Activated CD4-positive, alpha-beta T cell treated with anti-CD3 and anti-CD28 coated beads, Interleukin-2, amount 10 ng/mL, durations not matched to agents 24 days and 14 days (primary cell): ENCODE data around the gene PLIN1. TPM values are rescaled to one million over a fixed set of nuclear protein-coding genes. Genes with fewer than 3 reads are reported as not detected.

Experiments
- DNase-seq: peaks from one replicate; pipeline ENCODE4 v3.0.0; 2022
- H3K27ac Mint-ChIP-seq: one replicate; pipeline ENCODE4 v1.8.0; 2022; ENCODE audit warnings: mild to moderate bottlenecking, mixed read lengths
- H3K27me3 Mint-ChIP-seq: one replicate; pipeline ENCODE4 v1.8.0; 2022; ENCODE audit warnings: mixed read lengths
- H3K36me3 Mint-ChIP-seq: one replicate; pipeline ENCODE4 v1.8.0; 2022; ENCODE audit warnings: low read depth, mild to moderate bottlenecking, mixed read lengths
- H3K4me1 Mint-ChIP-seq: one replicate; pipeline ENCODE4 v1.8.0; 2021; ENCODE audit warnings: mixed read lengths
- H3K4me3 Mint-ChIP-seq: one replicate; pipeline ENCODE4 v1.8.0; 2022; ENCODE audit warnings: mild to moderate bottlenecking, moderate library complexity, mixed read lengths
- H3K9me3 Mint-ChIP-seq: one replicate; pipeline ENCODE4 v1.8.0; 2021; ENCODE audit warnings: mixed read lengths
- intact Hi-C: fragments of 100-400 bp; cut with micrococcal nuclease; formaldehyde crosslinking; loops from one replicate; pipeline ENCODE4 v1.15.1; 2023
- total RNA-seq: library from RNA; stranded (reverse); gene quantifications from 2 replicates; pipeline ENCODE4 v1.2.3, GENCODE V29; 2022

Gene PLIN1
- total RNA-seq, 1 donor from 2014 or later = 0.14 TPM

- intact Hi-C loops = no loop called here
- DNase-seq = no peak
Observed at GRCh38 chr15:89685995-89686394, 6.8 kb upstream of the PLIN1 start.

GRCh38 chr15:89681146-89681545 lies 2.0 kb upstream of the PLIN1 start:
- no peaks in the 10 kb centered on the region for H3K36me3 Mint-ChIP-seq
- intact Hi-C loops = no loop called here
- no peak for DNase-seq
- peaks cover 10% of the 10 kb centered on the region for H3K27me3 Mint-ChIP-seq
- H3K4me3 Mint-ChIP-seq = no peak overlapping the region
- H3K27ac Mint-ChIP-seq = no peak overlapping the region
- no peaks in the 10 kb centered on the region for H3K9me3 Mint-ChIP-seq
- H3K4me1 Mint-ChIP-seq = no peaks in the 10 kb centered on the region

More at GRCh38 chr15:89685995-89686394, 6.8 kb upstream of the PLIN1 start:
- Mint-ChIP-seq H3K27ac (no peak overlapping the region), H3K27me3 (peaks cover 6% of the 10 kb centered on the region), H3K4me3 (no peak overlapping the region), H3K36me3 (no peaks in the 10 kb centered on the region), H3K4me1 (peaks cover 6% of the 10 kb centered on the region), H3K9me3 (no peaks in the 10 kb centered on the region)

GRCh38 chr15:89680282-89680873 lies 1.2 kb upstream of the PLIN1 start:
- DNase-seq = no peak
- intact Hi-C loops = no loop called here
- H3K36me3 Mint-ChIP-seq = no peaks in the 10 kb centered on the region
- peaks cover 10% of the 10 kb centered on the region for H3K27me3 Mint-ChIP-seq
- no peak overlapping the region for H3K27ac Mint-ChIP-seq
- H3K9me3 Mint-ChIP-seq = no peaks in the 10 kb centered on the region
- no peaks in the 10 kb centered on the region for H3K4me1 Mint-ChIP-seq
- H3K4me3 Mint-ChIP-seq = no peak overlapping the region

GRCh38 chr15:89677381-89677780 lies 1.8 kb downstream of the PLIN1 start:
- H3K9me3 Mint-ChIP-seq = no peaks in the 10 kb centered on the region
- DNase-seq = no peak
- no peaks in the 10 kb centered on the region for H3K36me3 Mint-ChIP-seq
- no peaks in the 10 kb centered on the region for H3K4me1 Mint-ChIP-seq
- H3K4me3 Mint-ChIP-seq = no peak overlapping the region
- intact Hi-C loops = no loop called here
- peaks cover 10% of the 10 kb centered on the region for H3K27me3 Mint-ChIP-seq
- no peak overlapping the region for H3K27ac Mint-ChIP-seq

- Mint-ChIP-seq H3K36me3 (no peaks in the 10 kb centered on the region), H3K4me1 (no peaks in the 10 kb centered on the region), H3K9me3 (no peaks in the 10 kb centered on the region), H3K27me3 (peaks cover 7% of the 10 kb centered on the region), H3K4me3 (no peak overlapping the region), H3K27ac (no peak overlapping the region)
- intact Hi-C loops = no loop called here
- DNase-seq = no peak
Observed at GRCh38 chr15:89675606-89676005, 3.6 kb downstream of the PLIN1 start.

GRCh38 chr15:89674526-89674925 lies 4.6 kb downstream of the PLIN1 start:
- Mint-ChIP-seq H3K4me1 (no peaks in the 10 kb centered on the region), H3K4me3 (no peak overlapping the region), H3K27me3 (peaks cover 4% of the 10 kb centered on the region), H3K27ac (no peak overlapping the region), H3K36me3 (no peaks in the 10 kb centered on the region), H3K9me3 (no peaks in the 10 kb centered on the region)
- intact Hi-C loops = no loop called here
- DNase-seq = no peak

- Mint-ChIP-seq H3K4me1 (no peaks in the 10 kb centered on the region), H3K36me3 (no peaks in the 10 kb centered on the region), H3K27me3 (no peaks in the 10 kb centered on the region), H3K9me3 (no peaks in the 10 kb centered on the region), H3K27ac (no peak overlapping the region), H3K4me3 (no peak overlapping the region)
- peak; percentile 73 for DNase-seq
- intact Hi-C loops = no loop called here
Observed at GRCh38 chr15:89673165-89673512, 6.0 kb downstream of the PLIN1 start.

GRCh38 chr15:89672221-89673164 lies 6.7 kb downstream of the PLIN1 start:
- no peak overlapping the region for H3K4me3 Mint-ChIP-seq
- H3K4me1 Mint-ChIP-seq = no peaks in the 10 kb centered on the region
- peaks cover 1% of the 10 kb centered on the region for H3K27me3 Mint-ChIP-seq
- H3K27ac Mint-ChIP-seq = no peak overlapping the region
- H3K9me3 Mint-ChIP-seq = no peaks in the 10 kb centered on the region
- intact Hi-C loops = no loop called here
- DNase-seq = no peak
- no peaks in the 10 kb centered on the region for H3K36me3 Mint-ChIP-seq

- intact Hi-C loops = no loop called here
- Mint-ChIP-seq H3K36me3 (no peaks in the 10 kb centered on the region), H3K27me3 (peaks cover 2% of the 10 kb centered on the region), H3K27ac (no peak overlapping the region), H3K9me3 (no peaks in the 10 kb centered on the region), H3K4me3 (no peak overlapping the region), H3K4me1 (no peaks in the 10 kb centered on the region)
- no peak for DNase-seq
Observed at GRCh38 chr15:89671687-89672086, 7.5 kb downstream of the PLIN1 start.

- Mint-ChIP-seq H3K36me3 (no peaks in the 10 kb centered on the region), H3K4me3 (no peak overlapping the region), H3K27ac (no peak overlapping the region), H3K9me3 (no peaks in the 10 kb centered on the region), H3K4me1 (no peaks in the 10 kb centered on the region), H3K27me3 (peaks cover 4% of the 10 kb centered on the region)
- no peak for DNase-seq
- intact Hi-C loops = no loop called here
Observed at GRCh38 chr15:89670971-89671560, 8.1 kb downstream of the PLIN1 start.

- Mint-ChIP-seq H3K27ac (no peak overlapping the region), H3K9me3 (no peaks in the 10 kb centered on the region), H3K4me1 (no peaks in the 10 kb centered on the region), H3K4me3 (no peak overlapping the region), H3K36me3 (no peaks in the 10 kb centered on the region), H3K27me3 (peaks cover 6% of the 10 kb centered on the region)
- DNase-seq = no peak
- intact Hi-C loops = no loop called here
Observed at GRCh38 chr15:89669941-89670340, 9.2 kb downstream of the PLIN1 start.

- DNase-seq = no peak
- Mint-ChIP-seq H3K4me3 (no peak overlapping the region), H3K27ac (no peak overlapping the region), H3K9me3 (no peaks in the 10 kb centered on the region), H3K27me3 (peaks cover 11% of the 10 kb centered on the region), H3K4me1 (no peaks in the 10 kb centered on the region), H3K36me3 (no peaks in the 10 kb centered on the region)
- intact Hi-C loops = no loop called here
Observed at GRCh38 chr15:89669309-89669865, 9.8 kb downstream of the PLIN1 start.

- H3K4me3 Mint-ChIP-seq = no peak overlapping the region
- intact Hi-C loops = no loop called here
- no peak for DNase-seq
- no peaks in the 10 kb centered on the region for H3K9me3 Mint-ChIP-seq
- no peaks in the 10 kb centered on the region for H3K4me1 Mint-ChIP-seq
- no peak overlapping the region for H3K27ac Mint-ChIP-seq
- H3K27me3 Mint-ChIP-seq = peaks cover 13% of the 10 kb centered on the region
- H3K36me3 Mint-ChIP-seq = no peaks in the 10 kb centered on the region
Observed at GRCh38 chr15:89668171-89668570, 11.0 kb downstream of the PLIN1 start.

GRCh38 chr15:89667706-89667960 lies 11.5 kb downstream of the PLIN1 start:
- no peak for DNase-seq
- Mint-ChIP-seq H3K9me3 (no peaks in the 10 kb centered on the region), H3K36me3 (no peaks in the 10 kb centered on the region), H3K4me1 (no peaks in the 10 kb centered on the region), H3K27me3 (peaks cover 15% of the 10 kb centered on the region), H3K27ac (no peak overlapping the region), H3K4me3 (no peak overlapping the region)
- intact Hi-C loops = no loop called here
